Amygdala (tissue), 56 donors: ENCODE results near the gene ARHGAP26.
A peak's percentile ranks its signal among the peaks of the same experiment; 100 is the strongest.

ENCODE experiments used
- DNase-seq, 56 donors: peaks; one replicate each; lab custom pipeline; 2025; lab: John Stamatoyannopoulos, UW

The ARHGAP26 gene

DNA sequence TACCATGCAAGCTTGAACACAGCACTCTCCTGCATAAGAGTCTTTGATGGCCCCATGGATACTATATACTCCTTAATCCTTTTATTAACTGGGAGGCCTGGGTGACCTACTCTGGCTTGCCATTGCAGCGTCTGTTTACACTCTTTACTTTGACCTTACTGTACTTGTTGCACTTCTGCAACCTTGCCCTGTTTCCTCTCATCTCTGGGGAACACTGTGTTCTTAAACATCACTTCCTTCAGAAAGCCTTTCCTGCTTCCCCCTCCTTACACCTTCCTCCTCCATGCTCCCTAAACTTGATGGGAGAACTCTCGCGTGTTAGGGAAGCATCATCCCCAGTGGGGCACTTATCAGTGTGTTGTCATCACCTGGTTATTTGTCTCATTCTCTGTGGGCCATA lies 411.0 kb downstream of the ARHGAP26 start:
- no peak for DNase-seq

DNA sequence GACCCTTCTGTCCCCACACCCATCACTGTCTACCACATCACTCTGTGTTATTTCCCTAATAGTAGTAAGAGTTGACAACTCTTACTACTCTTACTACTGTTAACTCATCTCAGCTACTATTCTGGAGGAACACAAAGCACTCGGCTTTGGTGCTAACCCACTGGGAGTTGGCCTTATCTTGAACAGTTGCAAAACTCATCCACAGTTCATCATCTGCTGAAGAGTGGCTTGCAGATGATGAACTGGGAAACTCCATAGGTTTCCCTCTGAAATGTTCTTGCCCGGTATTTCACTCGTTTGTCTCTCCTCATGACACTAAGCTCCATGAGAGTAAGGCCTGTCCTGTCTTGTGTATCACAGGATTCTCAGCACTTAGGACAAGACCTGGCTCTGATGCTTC lies 411.9 kb downstream of the ARHGAP26 start:
- DNase-seq: no peak

DNA sequence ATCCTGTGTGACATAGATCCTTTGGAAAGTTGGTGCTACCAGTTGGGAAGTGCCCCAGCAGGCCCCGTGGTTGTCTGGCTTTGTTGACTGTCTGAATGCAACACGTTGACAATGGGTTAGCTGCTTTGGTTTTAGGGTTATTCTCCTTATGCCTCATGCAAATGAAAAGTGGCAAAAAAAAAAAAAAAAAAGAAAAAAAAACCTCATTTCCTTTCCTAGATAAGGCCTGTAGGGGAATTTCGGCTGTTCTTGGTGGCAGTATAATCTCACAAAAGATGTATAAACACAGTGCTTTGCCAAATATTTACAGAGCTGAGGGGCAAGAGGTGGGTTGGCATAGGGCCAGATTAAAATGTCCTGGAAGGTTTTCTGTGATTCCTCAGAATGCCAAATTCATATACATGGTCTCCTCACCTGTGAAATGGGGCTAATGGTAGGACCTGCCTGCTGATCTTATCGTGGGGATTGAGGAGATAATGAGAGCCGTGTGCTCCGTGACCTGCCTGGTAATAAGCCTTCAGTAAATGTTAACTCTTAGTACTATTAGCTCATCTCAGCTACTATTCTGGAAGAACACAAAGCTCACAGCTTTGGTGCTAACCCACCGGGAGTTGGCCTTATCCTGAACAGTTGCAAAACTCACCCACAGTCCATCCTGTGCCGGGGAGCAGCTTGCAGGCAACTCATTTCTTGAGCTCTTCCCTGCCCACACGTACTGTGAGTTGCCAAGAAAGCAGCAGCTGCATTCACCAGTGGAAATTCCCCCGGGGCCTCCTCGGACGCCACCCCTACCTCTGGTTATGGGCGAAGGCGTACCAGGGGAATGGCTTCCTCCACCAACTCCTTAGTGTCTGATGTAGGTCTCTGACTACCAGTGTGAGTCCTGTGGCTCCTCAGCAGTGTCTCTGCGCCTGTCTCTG lies 413.0 kb downstream of the ARHGAP26 start:
- peak in 23 of 56 donors; percentile 3 to 40 (median 18) for DNase-seq

DNA sequence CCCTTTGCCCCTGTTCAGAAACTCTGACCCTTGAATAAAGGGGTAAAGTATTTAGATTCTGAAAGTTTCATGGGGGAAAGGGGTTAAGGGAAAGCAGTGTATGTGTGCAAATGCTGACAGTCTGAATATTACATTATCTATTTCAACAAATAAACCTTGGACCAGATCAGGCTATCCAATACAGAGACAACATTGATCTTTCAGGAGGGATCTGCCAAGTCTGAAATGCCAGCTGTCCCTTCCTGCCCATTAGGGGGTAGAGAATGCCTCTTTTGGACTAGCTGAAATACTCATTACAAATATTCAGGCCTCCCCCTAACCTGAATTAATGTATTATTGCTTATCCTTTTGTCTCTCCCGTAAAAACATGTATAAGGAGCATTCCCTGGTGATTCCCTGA lies 413.8 kb downstream of the ARHGAP26 start:
- DNase-seq: no peak

DNA sequence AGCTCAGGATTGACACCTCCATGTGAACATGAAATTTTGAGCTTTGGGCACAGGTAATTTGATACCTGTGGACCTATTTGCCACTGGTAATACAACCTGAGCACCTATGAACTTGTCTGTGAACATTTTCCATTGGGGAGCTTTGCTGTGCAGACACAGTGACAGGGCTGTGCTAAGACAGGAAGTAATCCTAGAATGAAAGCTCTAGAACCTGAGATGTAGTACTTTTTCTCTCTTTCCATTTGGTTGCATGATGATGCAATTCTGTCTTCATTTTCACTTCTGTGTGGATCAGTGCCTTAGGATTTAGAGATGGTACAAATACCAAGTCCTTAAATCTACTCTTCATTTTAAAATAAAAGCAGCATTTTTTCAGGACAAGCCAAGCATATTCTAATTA lies 416.4 kb downstream of the ARHGAP26 start:
- DNase-seq: no peak

DNA sequence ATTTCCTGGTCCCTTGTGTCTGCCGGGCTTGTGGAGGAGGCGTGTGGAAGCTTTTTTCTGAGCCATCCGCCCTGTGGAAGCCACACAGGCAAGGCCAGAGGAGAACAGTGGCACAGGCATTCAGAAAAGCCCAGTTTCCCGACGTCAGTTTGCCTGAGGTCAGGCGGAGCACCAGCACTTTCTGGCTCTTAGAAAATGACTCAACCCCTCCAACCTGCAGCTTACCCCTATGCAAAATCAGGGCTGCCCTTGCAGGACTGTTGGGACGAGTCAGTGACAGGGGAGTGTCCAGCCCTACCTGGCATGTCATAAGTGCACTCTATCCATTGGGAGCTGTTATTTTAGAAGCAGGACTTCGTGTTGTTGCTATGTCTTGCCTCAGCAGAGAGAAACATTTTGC lies 417.3 kb downstream of the ARHGAP26 start:
- DNase-seq: no peak

DNA sequence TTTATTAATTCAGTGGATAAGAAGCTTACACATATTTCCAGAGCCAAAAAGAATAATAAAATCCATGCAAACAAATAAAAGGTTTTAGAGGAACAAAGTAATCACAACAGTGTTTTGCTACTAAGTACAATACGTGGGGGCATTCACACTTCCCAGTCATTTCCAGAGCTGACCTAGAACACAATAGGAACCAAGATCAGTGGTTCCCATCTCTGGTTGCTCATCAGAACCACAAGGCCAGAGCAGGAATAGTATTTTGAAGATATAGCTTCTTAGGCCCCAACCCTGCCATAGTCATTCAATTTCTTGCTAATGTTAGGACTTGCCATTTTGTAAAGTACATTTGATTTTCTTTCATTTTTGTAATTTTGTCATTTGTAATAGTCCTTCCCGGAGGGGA lies 417.9 kb downstream of the ARHGAP26 start:
- no peak for DNase-seq

DNA sequence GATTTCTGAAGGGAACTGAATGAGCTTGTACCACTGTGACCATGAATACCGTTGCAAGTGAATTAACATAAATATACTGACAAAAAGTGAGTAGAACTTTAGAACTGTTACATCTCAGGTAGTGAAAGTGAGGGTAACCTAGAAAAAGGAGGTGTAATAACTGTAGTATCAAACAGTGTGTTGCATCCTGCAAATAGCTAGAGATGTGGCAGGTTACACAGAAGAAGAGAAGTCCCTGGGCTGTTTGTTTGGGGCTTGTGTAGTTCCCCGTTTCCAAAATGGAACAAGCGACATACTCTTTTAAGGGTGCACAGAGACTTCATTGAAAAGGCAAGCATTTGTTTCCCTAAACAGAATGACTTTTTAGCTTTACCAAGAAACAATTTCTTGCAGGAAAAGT lies 418.5 kb downstream of the ARHGAP26 start:
- DNase-seq: no peak

DNA sequence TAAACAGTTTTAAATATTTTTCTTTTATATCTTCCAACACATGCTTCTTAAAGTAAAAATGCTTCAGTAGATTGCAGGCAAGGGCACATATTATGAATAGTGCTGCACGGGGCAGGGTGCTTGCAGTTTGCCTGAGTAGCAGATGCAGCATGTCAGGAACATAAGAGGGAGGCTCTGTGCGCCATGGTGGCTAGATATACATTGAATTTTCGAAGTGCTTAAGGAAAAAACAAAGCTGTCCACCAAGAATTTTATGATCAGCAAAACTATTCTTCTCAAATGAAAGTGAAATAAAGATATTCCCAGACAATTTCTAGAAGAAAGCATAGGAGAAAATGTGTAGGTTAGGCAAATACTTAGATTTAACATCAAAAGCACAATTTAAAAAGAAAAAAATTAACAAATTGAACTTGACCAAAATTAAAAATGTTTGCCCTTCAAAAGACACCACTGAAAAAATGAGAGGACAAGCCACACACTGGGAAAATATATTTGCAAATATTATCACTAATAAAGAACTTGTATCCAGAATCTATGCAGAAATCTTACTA lies 420.2 kb downstream of the ARHGAP26 start:
- no peak for DNase-seq

DNA sequence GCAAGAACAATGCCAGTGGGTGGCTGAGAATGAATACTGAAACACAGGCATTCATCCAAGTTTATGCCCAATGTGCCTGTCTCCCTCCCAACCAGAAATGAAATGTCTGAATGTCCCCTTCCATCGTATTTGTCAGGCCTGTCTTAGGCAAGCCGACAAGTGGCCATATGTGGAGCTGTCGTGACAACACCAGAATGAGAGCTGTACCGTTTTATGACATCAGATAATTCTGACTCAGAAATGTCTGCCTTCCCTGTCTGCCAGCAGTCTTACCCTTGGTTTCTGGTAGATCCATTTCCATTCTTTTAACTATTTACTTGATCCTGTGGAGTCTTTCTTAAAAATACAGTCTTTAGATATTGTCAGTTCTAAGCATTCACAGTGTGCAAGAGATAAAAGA lies 421.5 kb downstream of the ARHGAP26 start:
- no peak for DNase-seq

DNA sequence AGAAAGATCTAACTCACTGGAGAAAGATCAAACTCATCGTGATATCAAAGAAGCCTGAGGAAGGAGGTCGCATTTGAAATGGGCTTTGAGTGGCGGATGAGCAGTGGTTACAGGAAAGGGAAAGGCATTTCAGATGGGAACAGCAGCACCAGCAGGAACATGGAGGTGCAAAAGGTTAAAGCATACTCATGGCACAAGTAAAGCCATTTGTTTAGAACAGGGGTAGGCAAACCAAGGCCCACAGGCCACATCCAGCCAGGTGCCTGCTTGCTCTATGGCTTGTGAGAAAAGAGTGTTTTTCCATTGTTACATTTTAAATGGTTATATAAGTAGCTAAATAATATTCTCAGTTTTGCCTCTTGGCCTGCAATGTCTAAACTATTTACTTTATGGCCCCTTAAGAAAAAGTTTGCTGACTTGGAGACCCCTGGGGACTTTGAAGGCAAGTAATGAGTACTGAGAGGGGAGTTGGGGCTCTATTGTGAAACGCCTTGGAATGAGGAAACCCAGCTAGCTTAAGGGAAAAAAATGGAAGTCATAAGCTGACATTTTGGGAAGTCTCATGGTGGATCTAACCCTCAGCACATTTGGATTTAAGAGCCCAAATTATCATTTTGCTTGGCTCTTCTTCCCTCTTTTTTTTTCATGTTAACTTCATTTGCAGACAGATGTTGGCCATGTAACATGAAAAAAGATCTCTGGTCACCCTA lies 422.2 kb downstream of the ARHGAP26 start:
- DNase-seq: no peak

DNA sequence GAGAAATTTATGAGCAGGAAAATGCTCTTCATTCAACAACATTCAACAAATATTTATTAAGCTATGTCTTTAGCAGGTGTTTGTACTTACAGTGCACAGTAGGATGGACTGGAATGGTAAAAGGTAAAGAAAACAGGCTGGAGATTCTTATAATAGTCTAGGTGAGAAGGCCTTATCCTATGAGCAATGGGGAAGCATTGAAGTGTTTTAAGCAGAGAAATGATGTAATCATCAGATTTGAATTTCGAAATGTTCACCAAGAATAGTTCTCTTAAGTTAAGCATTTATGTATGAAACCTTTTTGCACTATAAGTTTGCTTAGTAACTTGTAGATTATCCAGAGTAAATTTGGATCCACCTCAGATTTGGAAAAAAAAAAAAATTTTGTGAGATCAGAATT lies 424.0 kb downstream of the ARHGAP26 start:
- DNase-seq: no peak

DNA sequence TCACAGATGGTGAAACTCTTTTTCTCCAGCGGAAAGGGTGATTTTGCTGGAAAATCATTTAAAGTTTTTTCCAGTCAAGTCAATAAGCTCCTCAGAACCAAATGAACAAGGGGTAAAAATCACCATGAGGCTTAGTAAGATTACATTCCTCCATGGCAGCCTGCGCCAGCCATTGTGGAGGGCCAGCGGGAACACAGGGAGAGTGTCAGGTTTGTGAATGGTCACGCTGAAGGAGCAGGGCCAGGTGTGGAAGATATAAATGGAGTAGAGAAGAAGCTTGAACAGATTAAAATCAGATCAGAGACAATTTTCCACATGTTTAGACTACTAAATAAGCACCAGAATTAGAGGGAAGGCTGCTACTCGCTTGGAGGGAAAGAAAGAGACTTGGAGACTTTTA lies 424.5 kb downstream of the ARHGAP26 start:
- DNase-seq: no peak

DNA sequence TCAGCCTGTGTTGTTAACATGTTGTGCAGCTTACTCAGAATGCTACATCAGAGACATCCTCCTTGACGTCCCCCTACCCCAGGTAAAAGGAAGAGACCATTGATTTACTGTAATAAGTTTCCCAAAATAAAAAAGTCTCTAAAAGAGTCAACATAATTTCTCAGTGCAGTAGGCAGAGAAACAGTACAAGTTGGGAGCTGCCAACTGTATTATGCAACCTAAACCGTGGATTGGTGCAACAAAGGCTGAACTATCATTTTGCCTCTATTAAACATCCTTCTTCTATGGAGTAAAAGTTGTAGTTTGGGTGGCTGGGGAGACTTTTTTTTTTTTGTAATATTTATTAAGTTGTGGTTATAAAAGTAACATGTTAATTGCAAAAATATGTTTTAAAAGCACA lies 425.3 kb downstream of the ARHGAP26 start:
- no peak for DNase-seq

DNA sequence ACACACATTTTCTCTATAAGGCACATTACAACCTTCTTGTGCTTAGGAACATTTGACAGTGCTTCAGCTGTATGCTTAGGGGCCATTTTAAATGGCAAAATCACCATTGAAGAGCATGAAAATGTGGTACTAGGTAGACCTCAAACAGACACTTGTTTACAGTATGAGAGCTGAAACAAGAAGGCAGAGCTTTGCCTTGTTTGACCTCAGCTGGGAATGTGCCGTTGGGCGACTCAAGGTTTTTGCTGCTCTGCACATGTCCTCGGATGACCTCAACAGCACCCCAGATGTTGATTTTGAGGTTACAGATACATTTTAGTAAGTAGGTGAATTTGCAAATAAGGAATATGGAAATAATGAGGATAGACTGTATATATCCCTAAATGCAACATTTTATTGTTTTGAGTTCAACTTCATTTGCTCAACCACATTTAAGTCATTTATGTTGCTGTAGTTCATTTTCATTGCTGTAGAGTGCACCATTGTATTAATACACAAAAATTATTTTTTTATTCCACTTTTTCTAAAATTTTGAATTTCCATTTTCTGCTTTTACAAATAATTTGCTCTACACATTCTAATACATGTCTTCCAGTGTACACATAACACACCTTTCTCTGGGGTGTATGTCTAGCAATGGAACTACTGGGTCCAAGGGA lies 426.6 kb downstream of the ARHGAP26 start:
- DNase-seq: no peak

DNA sequence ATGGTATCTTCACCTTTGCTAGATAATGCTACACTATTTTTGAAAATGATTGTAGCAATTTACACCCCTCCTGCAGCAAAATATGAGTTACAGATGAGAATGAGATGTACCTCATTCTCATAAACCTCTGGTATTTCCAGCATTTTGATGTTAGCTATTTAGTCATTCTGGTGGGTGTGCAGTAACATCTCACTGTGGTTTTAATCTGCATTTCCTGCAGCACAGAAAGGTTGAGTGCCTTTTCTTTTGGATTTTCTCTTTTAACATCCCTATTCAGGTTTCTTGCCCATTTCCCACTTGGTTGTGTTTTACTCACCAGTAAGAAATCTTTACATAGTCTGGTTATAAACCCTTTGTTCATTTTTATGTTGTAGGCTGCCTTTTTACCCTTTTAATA lies 427.1 kb downstream of the ARHGAP26 start:
- DNase-seq: no peak

DNA sequence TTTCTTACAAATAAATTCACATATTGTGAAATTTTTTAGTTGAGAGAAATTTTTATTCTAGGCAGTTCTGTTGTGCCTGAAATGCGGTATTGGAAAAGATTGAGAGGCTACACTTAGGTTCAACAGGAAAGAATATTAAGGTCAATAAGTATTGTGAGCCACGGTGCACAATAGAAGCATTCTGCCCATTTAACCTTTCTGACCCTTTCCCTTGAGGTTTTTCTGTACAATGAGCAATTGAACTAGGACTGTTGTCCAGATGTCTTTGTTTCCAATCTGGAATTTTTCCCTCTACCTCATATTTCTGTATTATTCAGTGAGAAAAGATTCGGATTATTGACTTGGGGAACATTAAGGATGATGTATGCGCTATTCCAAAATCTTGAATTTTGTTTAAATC lies 428.2 kb downstream of the ARHGAP26 start:
- no peak for DNase-seq

DNA sequence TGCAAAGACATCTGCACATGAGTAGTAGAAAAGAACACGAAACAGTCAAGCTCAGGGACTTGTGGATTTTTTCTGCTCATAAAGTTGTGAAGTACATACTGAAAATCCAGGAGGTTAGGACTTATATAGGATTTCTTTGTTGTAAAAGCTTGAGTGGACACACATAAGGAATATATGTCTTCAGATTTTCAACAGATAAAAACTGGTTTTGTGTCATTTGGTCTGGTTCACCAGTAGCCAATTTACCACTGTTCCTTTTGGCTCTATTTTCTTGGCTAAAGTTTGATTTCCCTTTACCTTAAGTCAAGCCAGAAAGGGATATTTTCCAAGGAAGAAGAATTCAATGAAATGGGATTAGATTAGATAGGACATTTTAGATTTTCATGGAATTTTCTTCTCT lies 429.0 kb downstream of the ARHGAP26 start:
- DNase-seq: no peak

DNA sequence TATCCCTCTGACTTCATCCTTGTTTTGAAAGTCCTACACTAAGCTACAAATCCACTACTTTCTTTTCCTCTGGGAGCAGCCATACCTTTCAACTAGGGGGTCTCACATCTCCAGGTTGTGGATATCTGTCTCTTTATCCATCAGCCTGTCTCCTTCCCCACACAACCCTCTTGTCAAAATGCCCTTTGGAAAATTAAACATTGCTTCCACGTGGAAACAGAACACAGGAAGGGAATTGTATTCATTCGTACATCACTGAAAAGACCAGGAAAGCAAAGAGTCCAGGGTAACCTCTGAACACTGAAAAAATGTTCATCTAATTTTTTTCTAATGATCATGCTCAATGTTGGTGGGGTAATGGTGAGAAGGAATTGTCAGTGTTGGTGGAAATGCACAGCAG lies 429.7 kb downstream of the ARHGAP26 start:
- DNase-seq: no peak

DNA sequence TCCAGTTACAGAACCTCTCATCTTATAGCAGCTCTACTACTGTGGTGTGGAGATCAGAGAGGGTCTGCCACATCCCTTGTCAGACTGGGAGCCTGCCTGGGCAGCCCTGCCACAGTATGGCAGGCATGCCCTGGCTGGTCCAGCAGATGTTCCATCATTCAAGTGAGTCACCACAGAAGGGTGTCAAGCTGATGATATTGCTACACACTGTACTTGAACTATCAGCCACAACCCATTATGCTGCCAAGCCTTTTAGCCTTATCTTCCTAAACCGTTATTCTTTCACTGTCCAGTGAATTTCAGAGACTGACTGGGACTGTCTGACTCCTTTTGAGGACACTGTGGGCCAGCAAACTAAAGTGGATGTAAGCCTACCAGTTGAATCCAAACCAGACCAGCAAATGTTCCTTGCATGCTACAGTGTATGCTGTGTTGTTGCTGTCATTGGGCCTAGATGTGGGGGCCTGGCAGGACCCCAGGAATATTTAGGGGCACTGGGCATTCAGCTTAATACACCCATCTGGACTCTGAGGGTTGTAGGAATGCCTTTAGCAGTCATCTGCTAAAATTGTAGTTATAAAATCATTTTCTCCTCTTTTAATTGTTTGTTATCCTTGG lies 430.7 kb downstream of the ARHGAP26 start:
- DNase-seq: no peak

DNA sequence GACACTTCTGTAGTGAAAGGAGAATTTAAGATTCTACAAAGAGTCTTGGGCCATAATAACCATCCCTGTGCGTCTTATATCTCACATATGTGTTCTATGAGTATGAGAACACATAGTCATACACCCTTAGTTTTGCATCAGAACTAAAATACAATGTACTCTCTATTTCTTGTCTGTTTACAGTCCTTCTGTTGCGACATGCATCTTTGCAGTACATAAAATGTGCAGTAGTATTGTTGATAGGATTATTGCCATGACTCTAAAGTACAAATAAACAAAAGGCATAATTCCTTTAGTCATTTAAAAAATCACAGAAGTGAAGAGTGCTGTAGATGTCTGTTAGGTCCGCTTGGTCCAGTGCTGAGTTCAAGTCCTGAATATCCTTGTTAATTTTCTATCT lies 431.4 kb downstream of the ARHGAP26 start:
- no peak for DNase-seq
